NT2/D1 (cell line): Measurements from ENCODE around the gene CASTOR1.
"Not testable (repeated sequence)": the region's sequence is repeated elsewhere in the genome, so short reads cannot be mapped to it uniquely, and the experiment has no call there.

Experiments used
- DNase-seq: peaks from one replicate; pipeline ENCODE4 v3.0.0-alpha.2; 2011; ENCODE audit warnings: low read depth, low spot score
- H3K27me3 ChIP-seq: 2 replicates; pipeline ENCODE4 v1.6.0; 2011; ENCODE audit warnings: mild to moderate bottlenecking; ENCODE audit not compliant: insufficient read length, insufficient read depth
- H3K36me3 ChIP-seq: 2 replicates; pipeline ENCODE4 v1.6.1; 2011; ENCODE audit warnings: mild to moderate bottlenecking, low read length, mixed read lengths; ENCODE audit not compliant: insufficient read depth, insufficient read length
- H3K4me1 ChIP-seq: 2 replicates; pipeline ENCODE4 v1.5.1; 2011; ENCODE audit not compliant: insufficient read depth, insufficient read length
- H3K4me3 ChIP-seq: 2 replicates; pipeline ENCODE4 v1.5.1; 2011; ENCODE audit warnings: low read depth; ENCODE audit not compliant: insufficient read length
- H3K9ac ChIP-seq: 2 replicates; pipeline ENCODE4 v1.6.0; 2011; ENCODE audit warnings: low read depth; ENCODE audit not compliant: insufficient read length
- H3K9me3 ChIP-seq: 2 replicates; pipeline ENCODE4 v1.5.1; 2011; ENCODE audit warnings: mild to moderate bottlenecking, low read length; ENCODE audit not compliant: insufficient read depth
- SUZ12 ChIP-seq: IDR thresholded peaks from 2 replicates; pipeline ENCODE4 v1.6.1; 2011; ENCODE audit not compliant: insufficient read length, insufficient read depth; ENCODE audit errors: extremely low read depth
- YY1 ChIP-seq: IDR thresholded peaks from 2 replicates; pipeline ENCODE4 v1.6.1; 2011; ENCODE audit not compliant: insufficient read length, insufficient read depth
- ZNF274 ChIP-seq: IDR thresholded peaks from 2 replicates; pipeline ENCODE4 v1.6.1; 2011; ENCODE audit warnings: mild to moderate bottlenecking, low read depth, low read length

CASTOR1 gene

GRCh38 chr22:30289141-30289979 lies at the start of gene CASTOR1:
Gene CASTOR1, minus strand, starts transcription at chr22:30289505. Its CDS starts 8 bp downstream, at chr22:30289497.
- Histone ChIP-seq H3K4me1 (peaks cover 20% of the 10 kb centered on the region), H3K9me3 (no peaks in the 10 kb centered on the region), H3K4me3 (peak within 1 kb of the TSS; percentile 49), H3K9ac (peak within 1 kb of the TSS; percentile 79), H3K27me3 (no peaks in the 10 kb centered on the region), H3K36me3 (peaks cover 56% of the 10 kb centered on the region)
- DNase-seq = peak; percentile 87
- TF ChIP-seq ZNF274 (no peak), SUZ12 (no peak), YY1 (no peak)

DNA sequence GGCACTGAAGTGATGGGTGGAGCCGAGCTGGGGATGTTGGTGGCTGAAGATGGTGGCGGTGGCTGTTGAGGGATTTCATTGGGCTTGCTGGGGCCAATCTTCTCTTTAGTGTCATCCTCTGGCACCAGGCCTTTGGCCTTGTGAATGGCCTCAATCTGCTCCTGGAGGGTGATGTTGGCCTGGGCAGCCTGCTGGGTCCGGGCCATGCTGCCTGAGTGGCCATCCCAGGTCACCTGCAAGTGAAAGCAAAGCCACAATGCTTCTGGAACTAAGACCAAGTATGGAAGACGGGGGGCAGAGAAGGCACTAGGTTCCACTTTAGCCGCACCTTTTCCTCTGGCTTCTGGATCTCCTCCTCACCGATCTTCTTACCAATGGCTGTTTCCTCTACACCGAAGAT lies 49.5 kb upstream of the CASTOR1 start:
- H3K36me3 ChIP-seq = peaks cover 98% of the 10 kb centered on the region
- H3K4me3 ChIP-seq = no peak overlapping the region
- H3K27me3 ChIP-seq = no peaks in the 10 kb centered on the region
- no peak for DNase-seq
- H3K4me1 ChIP-seq = no peaks in the 10 kb centered on the region
- H3K9ac ChIP-seq = no peak overlapping the region
- TF ChIP-seq ZNF274 (no peak), SUZ12 (no peak), YY1 (no peak)
- H3K9me3 ChIP-seq = no peaks in the 10 kb centered on the region

- peaks cover 98% of the 10 kb centered on the region for H3K36me3 ChIP-seq
- H3K9ac ChIP-seq, H3K9me3 ChIP-seq, H3K4me3 ChIP-seq, DNase-seq, H3K27me3 ChIP-seq, H3K4me1 ChIP-seq: not testable (repeated sequence)
Observed at GRCh38 chr22:30338341-30338740, 49.0 kb upstream of the CASTOR1 start.

DNA sequence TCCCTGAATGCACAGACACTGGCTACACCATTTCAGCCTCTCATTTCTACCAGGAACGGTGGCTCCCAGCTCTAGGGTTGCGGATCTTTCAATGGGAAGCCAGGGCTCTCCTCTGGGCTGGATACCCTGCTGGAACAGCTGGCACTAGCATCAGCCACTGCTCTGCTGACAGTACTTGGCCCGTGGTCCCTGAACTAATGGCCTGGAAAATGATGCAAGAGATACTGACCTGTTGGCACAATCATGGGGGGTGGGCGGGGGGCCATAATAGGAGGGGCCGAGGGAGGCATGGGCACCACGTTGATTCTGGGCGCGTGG lies 48.1 kb upstream of the CASTOR1 start:
- no peak for DNase-seq
- H3K27me3 ChIP-seq = no peaks in the 10 kb centered on the region
- TF ChIP-seq YY1 (no peak), SUZ12 (no peak)
- no peak overlapping the region for H3K9ac ChIP-seq
- no peak overlapping the region for H3K4me3 ChIP-seq
- peaks cover 98% of the 10 kb centered on the region for H3K36me3 ChIP-seq
- no peaks in the 10 kb centered on the region for H3K4me1 ChIP-seq
- no peaks in the 10 kb centered on the region for H3K9me3 ChIP-seq

GRCh38 chr22:30336752-30337460 lies 47.6 kb upstream of the CASTOR1 start:
- TF ChIP-seq ZNF274 = no peak
- TF ChIP-seq SUZ12 = no peak
- no peak for TF ChIP-seq YY1
- Histone ChIP-seq H3K27me3 (no peaks in the 10 kb centered on the region), H3K9me3 (no peaks in the 10 kb centered on the region), H3K9ac (no peak overlapping the region), H3K36me3 (peaks cover 98% of the 10 kb centered on the region), H3K4me1 (no peaks in the 10 kb centered on the region), H3K4me3 (no peak overlapping the region)
- DNase-seq = no peak

DNA sequence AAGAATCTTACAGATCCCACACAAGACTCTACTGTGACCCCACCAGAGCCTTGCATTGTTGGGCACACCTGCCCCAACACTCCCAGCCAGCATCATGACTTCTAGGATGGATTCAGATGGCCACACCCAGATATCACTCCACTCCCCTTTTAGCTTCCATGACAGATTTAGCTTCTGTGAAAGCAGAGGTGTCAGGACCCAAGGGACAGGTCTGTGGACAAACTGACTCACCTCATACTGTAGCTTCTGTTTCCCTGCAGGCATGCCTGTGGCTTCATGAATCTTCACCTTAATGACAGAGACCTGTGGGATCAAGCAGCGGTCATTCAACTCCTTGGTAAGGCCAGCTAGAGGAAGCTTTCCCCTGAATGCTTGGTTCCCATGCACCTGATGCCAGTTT lies 45.9 kb upstream of the CASTOR1 start:
- Histone ChIP-seq H3K9me3 (no peaks in the 10 kb centered on the region), H3K4me3 (no peak overlapping the region), H3K27me3 (no peaks in the 10 kb centered on the region), H3K4me1 (no peaks in the 10 kb centered on the region), H3K9ac (no peak overlapping the region), H3K36me3 (peaks cover 91% of the 10 kb centered on the region)
- no peak for TF ChIP-seq SUZ12
- TF ChIP-seq ZNF274 = no peak
- TF ChIP-seq YY1 = no peak
- no peak for DNase-seq

- H3K36me3 ChIP-seq = peaks cover 88% of the 10 kb centered on the region
- H3K9me3 ChIP-seq = no peaks in the 10 kb centered on the region
- DNase-seq = no peak
- no peak overlapping the region for H3K4me3 ChIP-seq
- no peaks in the 10 kb centered on the region for H3K4me1 ChIP-seq
- H3K27me3 ChIP-seq = no peaks in the 10 kb centered on the region
- no peak for TF ChIP-seq SUZ12
- H3K9ac ChIP-seq = no peak overlapping the region
Observed at GRCh38 chr22:30334646-30335045, 45.3 kb upstream of the CASTOR1 start.
